Uterus (tissue), 2 donors: Measurements from ENCODE around the gene NOL4L.

Experiments
- CTCF ChIP-seq, 4 experiments: fragments of 200-600 bp in 2 of 4; fragments of 450-650 bp in 2 of 4; sonication (generic) in 2 of 4; IDR thresholded peaks; one replicate each; pipeline ENCODE4 v1.5.1; 2016 to 2019; ENCODE audit warnings: antibody characterized with exemption in 4 of 4, mild to moderate bottlenecking in 2 of 4, moderate library complexity in 1 of 4
- POLR2A ChIP-seq, 2 donors: fragments of 450-650 bp; IDR thresholded peaks; one replicate each; pipeline ENCODE4 v1.6.1; 2016; ENCODE audit warnings: antibody characterized with exemption in 2 of 2, mild to moderate bottlenecking in 1 of 2, moderate library complexity in 1 of 2

GRCh38 chr20:32588040-32588439, 2.9 kb upstream of the NOL4L start:
- no peak for TF ChIP-seq CTCF (IDR thresholded peaks at IDR 0.05)
- TF ChIP-seq POLR2A (IDR thresholded peaks at IDR 0.05), result no peak
